Brain pericyte (primary cell): Measurements from ENCODE around the gene CCDC3.
"Not testable (repeated sequence)": the region's sequence is repeated elsewhere in the genome, so short reads cannot be mapped to it uniquely, and the experiment has no call there.

Source experiments
- DNase-seq: peaks from one replicate; pipeline ENCODE4 v3.0.0-alpha.2; 2012; ENCODE audit warnings: low read depth, low spot score

Gene CCDC3

GRCh38 chr10:12888470-12888869 lies 113.0 kb downstream of the CCDC3 start:
- no peak for DNase-seq

GRCh38 chr10:12887780-12888179 lies 113.7 kb downstream of the CCDC3 start:
- no peak for DNase-seq

GRCh38 chr10:12884851-12885250 lies 116.7 kb downstream of the CCDC3 start:
- no peak for DNase-seq

GRCh38 chr10:12880423-12880822 lies 121.1 kb downstream of the CCDC3 start:
- DNase-seq: no peak

GRCh38 chr10:12877150-12877549 lies 124.4 kb downstream of the CCDC3 start:
- DNase-seq: no peak

GRCh38 chr10:12876266-12876665 lies 125.2 kb downstream of the CCDC3 start:
- no peak for DNase-seq

- no peak for DNase-seq
These were observed 126.4 kb downstream of the CCDC3 start for GRCh38 chr10:12875100-12875499.

- no peak for DNase-seq
These were observed 127.0 kb downstream of the CCDC3 start for GRCh38 chr10:12874501-12874900.

GRCh38 chr10:12873172-12873571 lies 128.3 kb downstream of the CCDC3 start:
- DNase-seq: no peak

GRCh38 chr10:12872577-12872976 lies 128.9 kb downstream of the CCDC3 start:
- no peak for DNase-seq

- no peak for DNase-seq
These were observed 132.1 kb downstream of the CCDC3 start for GRCh38 chr10:12869427-12869826.

GRCh38 chr10:12868229-12868628 lies 133.3 kb downstream of the CCDC3 start:
- DNase-seq: no peak

- DNase-seq: not testable (repeated sequence)
These were observed 136.0 kb downstream of the CCDC3 start for GRCh38 chr10:12865515-12865914.

- DNase-seq: no peak
These were observed 139.1 kb downstream of the CCDC3 start for GRCh38 chr10:12862459-12862858.

- no peak for DNase-seq
These were observed 146.5 kb downstream of the CCDC3 start for GRCh38 chr10:12854988-12855387.

- no peak for DNase-seq
These were observed 148.8 kb downstream of the CCDC3 start for GRCh38 chr10:12852687-12853086.

GRCh38 chr10:12849319-12850181 lies 152.0 kb downstream of the CCDC3 start:
- DNase-seq: no peak

- DNase-seq: no peak
These were observed 152.9 kb downstream of the CCDC3 start for GRCh38 chr10:12848439-12849173.

GRCh38 chr10:12847361-12847975 lies 154.0 kb downstream of the CCDC3 start:
- DNase-seq: no peak

- no peak for DNase-seq
These were observed 154.8 kb downstream of the CCDC3 start for GRCh38 chr10:12846718-12847117.
